Neural crest cell (in vitro differentiated cells): Measurements from ENCODE around the gene GSKIP. TPM values are rescaled to one million over a fixed set of nuclear protein-coding genes. Genes with fewer than 3 reads are reported as not detected.

Experiments used
- DNase-seq: peaks from one replicate; pipeline ENCODE4 v3.0.0; 2021; ENCODE audit warnings: low read depth, mixed read lengths, low spot score
- H3K27ac Mint-ChIP-seq: one replicate; pipeline ENCODE4 v1.8.0; 2021; ENCODE audit warnings: mild to moderate bottlenecking, mixed read lengths; ENCODE audit not compliant: unreplicated experiment
- H3K27me3 Mint-ChIP-seq: 2 replicates; pipeline ENCODE4 v1.8.0; 2021; ENCODE audit warnings: low read depth, mild to moderate bottlenecking, mixed read lengths
- H3K36me3 Mint-ChIP-seq: 2 replicates; pipeline ENCODE4 v1.8.0; 2021; ENCODE audit warnings: low read depth, mild to moderate bottlenecking, mixed read lengths
- H3K4me1 Mint-ChIP-seq: 2 replicates; pipeline ENCODE4 v1.8.0; 2021; ENCODE audit warnings: mixed read lengths
- H3K4me3 Mint-ChIP-seq: one replicate; pipeline ENCODE4 v1.8.0; 2021; ENCODE audit warnings: mild to moderate bottlenecking, mixed read lengths
- H3K9me3 Mint-ChIP-seq: 2 replicates; pipeline ENCODE4 v1.8.0; 2021; ENCODE audit warnings: mixed read lengths
- CTCF ChIP-seq: fragments of 200-600 bp; sonication (generic); conservative IDR thresholded peaks from 2 replicates; pipeline ENCODE4 v1.5.0; 2021; ENCODE audit warnings: antibody characterized with exemption, mild to moderate bottlenecking
- total RNA-seq: library from RNA; stranded (reverse); gene quantifications from 2 replicates; pipeline ENCODE4 v1.2.1, GENCODE V29; 2021

The GSKIP gene
- total RNA-seq, 1 donor from 2014 or later, result 29.4 TPM

DNA sequence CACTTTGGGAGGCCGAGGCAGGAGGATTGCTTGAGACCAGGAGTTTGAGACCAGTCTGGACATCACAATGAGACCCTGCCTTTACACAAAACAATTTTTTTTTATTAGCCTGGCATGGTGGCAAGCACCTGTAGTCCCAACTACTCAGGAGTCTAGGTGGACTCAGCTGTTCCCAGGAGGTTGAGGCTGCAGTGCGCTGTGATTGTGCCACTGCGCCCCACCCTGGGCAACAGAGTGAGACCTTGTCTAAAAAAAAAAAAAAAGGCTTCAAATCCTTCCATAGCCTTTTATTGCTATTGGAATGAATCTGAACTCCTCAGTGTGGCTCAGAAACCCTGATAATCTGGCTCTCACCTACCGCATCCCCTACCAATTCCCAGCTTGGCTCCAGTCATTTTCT is 54.7 kb downstream of the GSKIP start:
- no peaks in the 10 kb centered on the region for H3K36me3 Mint-ChIP-seq

DNA sequence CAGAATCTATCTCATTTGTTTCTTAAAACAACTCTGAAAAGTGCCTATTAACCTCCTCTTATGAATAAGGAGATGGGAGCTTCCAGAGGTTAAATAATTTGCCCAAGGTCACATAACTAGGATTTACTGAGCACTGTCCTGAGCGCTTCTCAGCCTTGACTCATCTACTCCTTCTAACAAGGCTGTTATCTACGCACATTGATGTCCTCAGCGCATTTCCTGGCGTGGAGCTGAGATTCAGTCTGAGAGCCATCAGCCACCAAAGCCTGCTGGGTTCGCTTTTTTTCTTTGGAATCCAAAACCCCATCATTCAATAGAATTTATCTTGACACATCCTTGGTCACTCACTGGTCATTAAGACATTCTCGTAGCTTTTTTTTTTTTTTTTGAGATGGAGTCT is 57.9 kb downstream of the GSKIP start:
- DNase-seq, result no peak
- no peak for TF ChIP-seq CTCF
- Mint-ChIP-seq H3K27me3 (no peaks in the 10 kb centered on the region), H3K36me3 (no peaks in the 10 kb centered on the region), H3K9me3 (no peaks in the 10 kb centered on the region), H3K4me1 (peaks cover 27% of the 10 kb centered on the region), H3K4me3 (no peak overlapping the region), H3K27ac (no peak overlapping the region)

More for the DNA sequence above, 54.7 kb downstream of the GSKIP start:
- Mint-ChIP-seq H3K4me1 (peaks cover 25% of the 10 kb centered on the region), H3K9me3 (no peaks in the 10 kb centered on the region), H3K27ac (no peak overlapping the region), H3K4me3 (no peak overlapping the region), H3K27me3 (no peaks in the 10 kb centered on the region)
- no peak for DNase-seq
- no peak for TF ChIP-seq CTCF

- H3K27me3 Mint-ChIP-seq, result no peaks in the 10 kb centered on the region
- no peak for DNase-seq
- no peak for TF ChIP-seq CTCF
- no peak overlapping the region for H3K27ac Mint-ChIP-seq
- H3K36me3 Mint-ChIP-seq, result no peaks in the 10 kb centered on the region
- no peaks in the 10 kb centered on the region for H3K9me3 Mint-ChIP-seq
- no peak overlapping the region for H3K4me3 Mint-ChIP-seq
- H3K4me1 Mint-ChIP-seq, result peaks cover 16% of the 10 kb centered on the region
Measured at GRCh38 chr14:96422992-96423391, 59.7 kb downstream of the GSKIP start.

- Mint-ChIP-seq H3K9me3 (no peaks in the 10 kb centered on the region), H3K4me3 (no peak overlapping the region), H3K27me3 (no peaks in the 10 kb centered on the region), H3K4me1 (peaks cover 16% of the 10 kb centered on the region), H3K36me3 (no peaks in the 10 kb centered on the region), H3K27ac (no peak overlapping the region)
- no peak for TF ChIP-seq CTCF
- DNase-seq, result no peak
Measured at GRCh38 chr14:96423446-96424108, 60.3 kb downstream of the GSKIP start.

DNA sequence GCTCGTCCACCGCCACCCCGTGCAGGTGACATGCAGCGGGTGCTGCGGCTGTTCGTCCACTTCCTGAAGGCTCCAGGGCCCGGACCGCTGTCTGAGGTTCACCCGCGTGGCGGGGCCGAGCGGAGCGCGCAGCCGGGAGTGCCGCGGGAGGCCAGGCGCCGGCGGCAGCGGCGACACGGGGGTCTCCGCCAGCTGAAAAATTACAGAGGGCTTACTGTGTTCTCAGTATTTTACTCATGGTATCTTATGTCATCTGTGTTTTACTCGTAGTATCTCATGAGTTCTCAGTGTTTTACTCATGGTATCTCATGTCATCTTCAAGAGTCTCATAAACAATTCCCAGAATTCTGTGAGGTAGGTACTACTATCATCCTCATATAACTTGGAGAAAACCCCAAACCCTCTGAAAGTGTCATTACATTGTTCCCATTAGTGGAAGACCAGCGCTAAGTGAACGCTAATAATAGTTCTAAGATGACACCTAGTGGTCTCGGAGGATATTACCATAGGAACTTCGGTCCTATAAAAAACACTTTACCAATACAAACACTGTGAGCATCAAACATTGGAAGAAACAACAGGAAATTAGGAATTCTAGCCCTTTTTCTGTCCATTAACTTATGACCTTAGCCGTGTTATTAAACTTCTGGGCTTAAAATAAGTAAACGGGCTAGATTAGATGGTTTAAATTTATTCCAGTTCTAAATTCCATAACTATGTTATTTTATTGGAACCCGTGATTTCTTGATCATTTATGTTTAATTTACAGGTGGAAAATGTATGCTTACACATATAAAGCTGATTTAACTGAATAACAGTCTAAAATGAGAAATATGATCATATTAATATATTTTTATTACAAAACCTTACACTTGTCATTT is 61.0 kb downstream of the GSKIP start:
- H3K27ac Mint-ChIP-seq, result no peak overlapping the region
- H3K36me3 Mint-ChIP-seq, result no peaks in the 10 kb centered on the region
- peak; percentile 16 for DNase-seq
- TF ChIP-seq CTCF, result peak; percentile 91
- peaks cover 16% of the 10 kb centered on the region for H3K4me1 Mint-ChIP-seq
- H3K27me3 Mint-ChIP-seq, result no peaks in the 10 kb centered on the region
- no peak overlapping the region for H3K4me3 Mint-ChIP-seq
- no peaks in the 10 kb centered on the region for H3K9me3 Mint-ChIP-seq
